GM23338 (cell line): ENCODE results near the gene YBX1.

Experiments
- CREB1 ChIP-seq: fragments of 250-450 bp; sonication (Bioruptor Pico); IDR thresholded peaks from 2 replicates; pipeline ENCODE4 v1.5.0; 2020; ENCODE audit warnings: low read depth, mild to moderate bottlenecking, moderate library complexity
- EZH2 ChIP-seq: fragments of 200-600 bp; sonication (generic); IDR thresholded peaks from one replicate; pipeline ENCODE4 v1.8.0; 2017; ENCODE audit warnings: antibody characterized with exemption, mild to moderate bottlenecking, low read depth; ENCODE audit not compliant: unreplicated experiment
- POLR2AphosphoS5 ChIP-seq: IDR thresholded peaks from 2 replicates; pipeline ENCODE4 v1.6.1; 2016; ENCODE audit warnings: antibody characterized with exemption, low read depth
- ZNF331 ChIP-seq: fragments of 250-450 bp; sonication (Bioruptor Pico); IDR thresholded peaks from 2 replicates; pipeline ENCODE4 v1.5.0; 2020; ENCODE audit warnings: low read depth, mild to moderate bottlenecking, moderate library complexity
- TF ChIP-seq, protein P1 (sequence below), 2 experiments: fragments of 200-600 bp in 1 of 2; sonication (generic) in 1 of 2; conservative IDR thresholded peaks; 2 replicates each; pipeline versions ENCODE4 v1.5.1 to v1.6.1; 2016 to 2017; ENCODE audit warnings: antibody characterized with exemption in 2 of 2, low read depth in 2 of 2, mild to moderate bottlenecking in 2 of 2, moderate library complexity in 1 of 2
- TF ChIP-seq, protein P2 (sequence below): IDR thresholded peaks from one replicate; pipeline ENCODE4 v1.6.1; 2018; ENCODE audit warnings: antibody characterized with exemption; ENCODE audit not compliant: unreplicated experiment

DNA sequence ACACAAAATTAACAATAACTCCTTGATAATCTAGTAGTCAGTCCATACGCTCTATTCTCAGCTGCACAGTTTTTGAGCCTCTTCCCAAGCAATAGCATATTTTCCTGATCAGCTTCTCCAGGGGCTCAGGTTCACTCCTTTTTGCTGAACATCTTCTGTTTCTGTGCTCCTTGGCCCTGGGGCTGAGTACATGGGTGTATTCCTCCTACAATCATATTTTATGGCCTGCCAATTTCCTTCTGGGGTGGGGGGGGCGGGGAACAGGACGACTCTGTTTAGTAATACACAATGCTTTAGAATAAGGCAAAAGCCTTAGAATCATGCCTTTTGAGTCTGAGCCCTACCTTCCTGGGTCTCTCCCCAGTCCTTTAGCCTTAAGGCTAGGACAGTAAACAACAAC, 49.4 kb downstream of the YBX1 start:
- TF ChIP-seq CREB1 (no peak), POLR2AphosphoS5 (no peak), EZH2 (no peak), ZNF331 (CRISPR knock-in tag) (no peak)
- TF ChIP-seq, protein P1, sequence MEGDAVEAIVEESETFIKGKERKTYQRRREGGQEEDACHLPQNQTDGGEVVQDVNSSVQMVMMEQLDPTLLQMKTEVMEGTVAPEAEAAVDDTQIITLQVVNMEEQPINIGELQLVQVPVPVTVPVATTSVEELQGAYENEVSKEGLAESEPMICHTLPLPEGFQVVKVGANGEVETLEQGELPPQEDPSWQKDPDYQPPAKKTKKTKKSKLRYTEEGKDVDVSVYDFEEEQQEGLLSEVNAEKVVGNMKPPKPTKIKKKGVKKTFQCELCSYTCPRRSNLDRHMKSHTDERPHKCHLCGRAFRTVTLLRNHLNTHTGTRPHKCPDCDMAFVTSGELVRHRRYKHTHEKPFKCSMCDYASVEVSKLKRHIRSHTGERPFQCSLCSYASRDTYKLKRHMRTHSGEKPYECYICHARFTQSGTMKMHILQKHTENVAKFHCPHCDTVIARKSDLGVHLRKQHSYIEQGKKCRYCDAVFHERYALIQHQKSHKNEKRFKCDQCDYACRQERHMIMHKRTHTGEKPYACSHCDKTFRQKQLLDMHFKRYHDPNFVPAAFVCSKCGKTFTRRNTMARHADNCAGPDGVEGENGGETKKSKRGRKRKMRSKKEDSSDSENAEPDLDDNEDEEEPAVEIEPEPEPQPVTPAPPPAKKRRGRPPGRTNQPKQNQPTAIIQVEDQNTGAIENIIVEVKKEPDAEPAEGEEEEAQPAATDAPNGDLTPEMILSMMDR (conservative IDR thresholded peaks at IDR 0.05; ENCODE audit: low read depth in 2 of 2), result no peak
- TF ChIP-seq, protein P2, sequence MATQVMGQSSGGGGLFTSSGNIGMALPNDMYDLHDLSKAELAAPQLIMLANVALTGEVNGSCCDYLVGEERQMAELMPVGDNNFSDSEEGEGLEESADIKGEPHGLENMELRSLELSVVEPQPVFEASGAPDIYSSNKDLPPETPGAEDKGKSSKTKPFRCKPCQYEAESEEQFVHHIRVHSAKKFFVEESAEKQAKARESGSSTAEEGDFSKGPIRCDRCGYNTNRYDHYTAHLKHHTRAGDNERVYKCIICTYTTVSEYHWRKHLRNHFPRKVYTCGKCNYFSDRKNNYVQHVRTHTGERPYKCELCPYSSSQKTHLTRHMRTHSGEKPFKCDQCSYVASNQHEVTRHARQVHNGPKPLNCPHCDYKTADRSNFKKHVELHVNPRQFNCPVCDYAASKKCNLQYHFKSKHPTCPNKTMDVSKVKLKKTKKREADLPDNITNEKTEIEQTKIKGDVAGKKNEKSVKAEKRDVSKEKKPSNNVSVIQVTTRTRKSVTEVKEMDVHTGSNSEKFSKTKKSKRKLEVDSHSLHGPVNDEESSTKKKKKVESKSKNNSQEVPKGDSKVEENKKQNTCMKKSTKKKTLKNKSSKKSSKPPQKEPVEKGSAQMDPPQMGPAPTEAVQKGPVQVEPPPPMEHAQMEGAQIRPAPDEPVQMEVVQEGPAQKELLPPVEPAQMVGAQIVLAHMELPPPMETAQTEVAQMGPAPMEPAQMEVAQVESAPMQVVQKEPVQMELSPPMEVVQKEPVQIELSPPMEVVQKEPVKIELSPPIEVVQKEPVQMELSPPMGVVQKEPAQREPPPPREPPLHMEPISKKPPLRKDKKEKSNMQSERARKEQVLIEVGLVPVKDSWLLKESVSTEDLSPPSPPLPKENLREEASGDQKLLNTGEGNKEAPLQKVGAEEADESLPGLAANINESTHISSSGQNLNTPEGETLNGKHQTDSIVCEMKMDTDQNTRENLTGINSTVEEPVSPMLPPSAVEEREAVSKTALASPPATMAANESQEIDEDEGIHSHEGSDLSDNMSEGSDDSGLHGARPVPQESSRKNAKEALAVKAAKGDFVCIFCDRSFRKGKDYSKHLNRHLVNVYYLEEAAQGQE, result no peak
